Activated naive CD4-positive, alpha-beta T cell treated with anti-CD3 and anti-CD28 coated beads, Interleukin-2, amount 50 U/mL, for 16 hours (primary cell): Measurements from ENCODE around the gene NRXN3.

Source experiments
- DNase-seq: peaks from one replicate; pipeline ENCODE4 v3.0.0-alpha.2; 2020

Gene NRXN3

GRCh38 chr14:79274641-79275291, 1104.6 kb downstream of the NRXN3 start:
- no peak for DNase-seq

DNA sequence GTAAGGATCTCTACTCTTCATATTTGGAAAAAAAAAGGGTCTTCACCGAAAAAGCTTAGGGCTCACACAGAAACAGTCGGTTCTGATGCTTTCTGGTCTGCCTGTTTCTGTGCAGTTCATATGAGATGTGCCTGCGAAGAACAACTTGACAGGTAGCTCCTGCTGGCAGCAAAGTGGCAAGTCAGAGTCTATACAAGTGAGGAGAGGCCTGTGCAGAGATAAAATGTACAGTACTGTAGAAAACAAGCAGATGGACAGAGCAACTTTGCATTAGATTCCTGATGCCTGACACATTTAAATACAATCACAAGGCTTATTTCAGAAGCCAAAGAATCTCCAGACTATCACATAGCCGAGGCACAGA, 1105.1 kb downstream of the NRXN3 start:
- no peak for DNase-seq

DNA sequence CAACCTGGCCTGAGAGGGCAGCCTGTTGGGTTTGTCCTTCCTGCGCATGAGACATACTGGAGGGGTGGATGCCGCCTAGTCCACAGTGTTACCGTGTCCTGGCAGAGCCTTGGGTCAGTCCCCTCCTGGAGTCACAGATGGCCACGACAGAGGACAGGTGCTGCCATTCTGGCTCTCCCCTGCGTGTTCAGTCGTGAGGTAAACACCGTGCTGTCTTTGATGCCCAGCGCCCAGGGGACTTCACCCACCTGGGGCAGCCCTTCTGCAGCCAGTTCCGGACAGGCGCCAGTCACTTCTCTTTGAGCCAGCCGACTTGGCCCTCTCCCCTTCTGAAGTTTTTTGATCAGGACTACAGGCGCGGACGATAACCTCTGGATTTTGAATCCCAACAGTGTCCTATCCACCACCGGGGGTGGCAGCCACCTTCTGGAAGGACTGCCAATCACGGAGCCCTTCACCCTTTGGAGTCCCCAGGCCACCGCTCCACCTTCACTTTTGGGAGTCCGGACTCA, 1108.2 kb downstream of the NRXN3 start:
- DNase-seq = no peak

- no peak for DNase-seq
These were observed 1108.8 kb downstream of the NRXN3 start for GRCh38 chr14:79278798-79279644.

DNA sequence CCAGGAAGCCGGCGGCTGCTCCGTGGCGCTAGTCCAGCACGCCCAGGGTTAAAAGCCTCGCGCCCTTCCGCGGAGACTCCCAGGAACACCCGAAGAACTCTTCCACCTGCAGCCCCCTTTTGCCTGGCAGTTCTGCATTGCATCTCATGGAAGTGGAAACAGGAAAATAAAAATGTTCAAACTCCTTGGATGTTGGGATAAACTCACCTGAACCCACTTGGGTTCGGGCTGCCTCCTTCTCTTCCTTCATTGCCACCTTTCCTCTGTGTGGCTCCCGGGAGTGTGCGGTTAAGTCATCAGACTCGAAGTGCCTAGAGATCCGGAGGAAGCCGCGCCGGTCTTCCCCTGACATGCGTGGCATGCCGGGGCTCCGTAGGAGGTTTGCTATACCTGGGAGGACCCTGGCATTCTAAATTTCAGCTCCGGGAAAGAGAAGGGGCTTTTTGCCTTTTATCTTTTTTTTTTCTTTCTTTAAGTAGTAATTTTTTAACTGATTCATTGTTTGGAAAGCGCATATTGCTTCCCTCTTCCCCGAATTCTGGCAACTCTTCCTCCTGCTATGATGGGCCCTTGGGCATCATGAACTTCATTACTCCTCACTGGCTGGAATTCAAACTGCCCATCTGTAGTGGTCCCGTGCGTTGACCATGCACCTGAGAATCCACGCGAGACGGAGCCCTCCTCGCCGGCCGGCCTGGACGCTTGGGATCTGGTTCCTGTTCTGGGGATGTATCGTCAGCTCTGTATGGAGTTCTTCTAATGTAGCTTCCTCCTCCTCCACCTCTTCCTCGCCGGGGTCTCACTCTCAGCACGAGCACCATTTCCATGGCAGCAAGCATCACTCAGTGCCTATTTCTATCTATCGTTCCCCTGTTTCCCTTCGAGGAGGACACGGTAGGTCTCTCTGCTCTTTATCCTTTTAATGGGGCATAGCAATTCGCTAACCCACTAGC, 1109.7 kb downstream of the NRXN3 start:
- no peak for DNase-seq

GRCh38 chr14:79281244-79282152, 1111.3 kb downstream of the NRXN3 start:
- DNase-seq = no peak

DNA sequence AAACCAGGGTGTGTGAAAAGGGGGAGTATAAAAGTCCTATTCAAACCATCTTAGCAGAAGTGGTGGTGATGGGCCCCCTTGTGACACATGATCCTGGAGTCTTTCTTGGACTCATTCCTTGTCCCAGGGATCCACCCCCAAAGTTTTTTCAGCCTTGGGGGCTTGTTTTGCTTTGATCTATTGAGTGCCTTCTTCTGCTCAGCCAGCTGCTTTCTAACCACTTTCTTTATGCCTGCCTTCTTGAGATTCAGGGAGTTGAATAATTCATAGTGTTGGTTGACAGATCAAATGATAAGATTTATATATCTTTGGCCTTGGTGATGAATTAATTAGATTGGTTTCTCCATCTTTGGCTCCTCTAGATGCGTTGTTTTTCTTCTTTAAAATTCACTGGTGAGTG, 1114.4 kb downstream of the NRXN3 start:
- no peak for DNase-seq

GRCh38 chr14:79285263-79285662, 1115.1 kb downstream of the NRXN3 start:
- no peak for DNase-seq

DNA sequence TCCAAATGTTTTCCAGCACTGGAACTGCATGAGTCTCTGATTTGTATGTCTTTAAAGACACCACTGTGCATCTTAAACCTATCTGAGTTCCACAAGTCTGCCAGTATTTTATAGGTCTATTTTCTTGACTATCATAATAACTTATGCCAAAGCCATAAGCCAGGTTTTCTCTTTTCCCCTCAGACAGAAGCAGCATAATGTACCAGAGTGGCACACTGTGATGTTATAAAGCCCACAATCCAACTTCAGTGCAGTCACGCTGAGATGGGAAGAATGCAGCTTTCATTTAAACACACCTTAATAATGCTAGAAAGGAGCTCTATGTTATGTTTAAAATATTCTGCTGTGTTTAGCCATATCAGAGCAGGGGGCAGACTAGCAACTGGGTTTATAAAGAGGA, 1117.8 kb downstream of the NRXN3 start:
- DNase-seq = no peak

DNA sequence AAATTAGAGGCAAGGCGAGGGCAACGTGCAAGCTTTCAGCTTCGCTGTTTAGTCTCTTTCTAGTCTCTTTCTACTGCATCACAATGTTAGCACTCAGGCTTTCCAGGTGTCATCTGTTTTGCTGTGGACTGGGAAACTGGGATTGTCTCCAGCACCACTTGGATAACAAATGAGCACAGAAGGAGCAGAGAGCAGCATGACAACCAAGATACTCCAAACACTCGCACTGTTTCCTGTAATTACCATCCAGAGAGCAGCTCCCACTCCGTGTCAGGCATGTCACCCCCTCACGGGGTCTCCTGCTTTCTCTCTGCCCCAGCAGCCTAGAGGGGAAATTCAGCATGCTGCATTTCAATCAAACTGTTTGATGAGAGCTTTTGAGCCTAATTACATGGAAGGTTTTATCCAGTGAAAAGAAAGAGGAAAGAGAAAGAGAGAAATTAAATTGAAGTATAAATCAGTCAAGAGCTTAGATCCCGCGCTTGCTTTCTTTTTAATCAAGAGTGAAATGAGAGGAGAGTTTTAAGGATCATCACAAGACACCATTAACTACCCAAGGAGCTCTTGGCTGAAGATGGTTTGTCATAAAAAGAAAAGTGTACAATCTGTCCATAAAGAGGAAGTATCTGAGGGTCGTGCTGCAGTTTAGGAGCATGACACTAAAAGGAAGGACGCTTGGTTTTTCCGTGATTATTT, 1123.5 kb downstream of the NRXN3 start:
- no peak for DNase-seq

DNA sequence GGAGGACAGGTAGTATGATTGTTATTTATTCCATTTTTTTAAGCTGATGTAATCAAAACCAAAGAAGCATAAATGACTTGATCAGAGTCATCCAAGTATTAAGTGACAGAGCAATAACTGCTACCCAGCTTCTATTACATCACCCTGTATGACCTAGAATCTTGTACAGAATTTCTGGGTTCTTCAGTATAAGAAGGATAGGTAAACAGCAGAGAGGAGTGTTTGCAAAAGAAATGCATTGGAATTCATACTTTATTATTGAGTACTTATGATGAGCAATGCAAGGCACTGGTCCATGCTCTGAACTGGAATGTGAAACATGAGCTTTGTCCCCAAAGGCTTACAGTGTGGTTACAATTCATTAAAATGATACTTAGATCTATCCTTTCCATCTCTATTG, 1124.3 kb downstream of the NRXN3 start:
- DNase-seq = no peak

DNA sequence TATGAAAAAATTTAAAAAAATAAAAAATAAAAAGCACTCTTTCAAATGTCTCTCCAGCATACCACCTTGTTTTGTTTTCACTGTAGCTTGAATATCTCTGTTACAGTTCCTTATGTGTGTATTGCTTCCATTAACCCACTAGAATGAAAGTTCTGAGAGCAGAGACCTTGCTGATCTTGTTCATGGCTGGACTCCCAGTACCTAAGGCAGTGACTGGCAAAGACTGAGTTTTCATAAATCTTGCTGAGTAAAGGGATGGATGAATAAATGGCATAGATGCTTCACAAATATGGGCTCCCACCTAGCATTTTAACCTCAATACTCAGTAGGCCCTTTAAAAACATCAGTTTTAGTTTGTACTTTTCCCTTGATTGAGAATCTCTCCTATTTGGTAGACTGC, 1125.2 kb downstream of the NRXN3 start:
- no peak for DNase-seq

DNA sequence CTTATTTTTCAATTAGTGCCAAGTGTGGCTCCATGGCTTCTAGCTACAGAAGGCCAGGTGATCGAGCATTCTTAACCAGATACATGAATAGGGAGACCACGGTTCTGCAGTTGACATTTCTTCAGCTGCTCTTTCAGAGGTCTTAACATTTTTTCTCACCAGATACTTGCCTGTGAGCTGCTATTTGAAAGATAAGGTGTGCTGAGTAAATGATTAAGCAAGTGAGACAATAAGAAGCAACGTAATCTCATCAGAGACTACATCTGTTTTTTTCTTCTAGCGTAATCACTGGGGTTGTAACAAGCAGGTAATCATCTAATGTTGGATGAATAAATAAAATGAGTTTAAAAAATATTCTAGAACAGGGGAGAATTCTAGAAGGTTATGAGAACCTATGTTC, 1128.2 kb downstream of the NRXN3 start:
- DNase-seq = no peak

DNA sequence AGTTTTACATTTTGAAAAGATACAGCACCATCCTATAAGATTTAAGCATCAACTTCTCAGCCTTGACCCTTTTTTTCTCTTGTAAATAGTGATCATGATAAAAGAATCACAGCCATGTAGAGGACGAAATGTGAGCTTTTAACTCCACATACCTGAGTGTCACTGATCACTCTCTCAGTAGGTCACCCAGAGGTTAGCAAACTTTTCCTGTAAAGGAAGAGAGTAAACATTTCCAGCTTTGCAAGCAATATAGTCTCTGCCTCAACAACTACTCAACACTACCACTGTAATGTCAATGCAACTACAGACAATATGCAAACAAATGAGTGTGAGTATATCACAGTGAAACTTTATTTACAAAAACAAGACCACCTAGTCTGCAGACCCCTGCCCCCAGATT, 1129.0 kb downstream of the NRXN3 start:
- no peak for DNase-seq

DNA sequence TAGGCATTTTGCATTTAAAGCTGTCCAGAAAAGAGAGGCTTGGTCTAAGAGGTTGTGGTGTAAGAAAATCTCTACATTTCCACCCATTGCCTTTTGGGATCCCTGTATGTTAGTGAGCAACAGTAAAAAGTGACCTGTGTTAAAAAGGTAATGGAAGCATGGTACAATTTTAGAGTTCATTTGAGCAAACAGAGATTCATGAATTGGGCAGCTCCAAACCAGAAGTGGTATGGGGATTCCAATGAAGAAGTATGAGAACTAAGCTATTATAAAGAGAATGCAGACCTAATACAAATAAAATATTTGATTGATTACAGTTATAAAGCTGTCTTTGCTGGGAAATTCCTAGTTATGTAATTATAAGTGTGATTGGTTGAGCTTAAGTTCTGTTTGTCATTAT, 1134.1 kb downstream of the NRXN3 start:
- no peak for DNase-seq

DNA sequence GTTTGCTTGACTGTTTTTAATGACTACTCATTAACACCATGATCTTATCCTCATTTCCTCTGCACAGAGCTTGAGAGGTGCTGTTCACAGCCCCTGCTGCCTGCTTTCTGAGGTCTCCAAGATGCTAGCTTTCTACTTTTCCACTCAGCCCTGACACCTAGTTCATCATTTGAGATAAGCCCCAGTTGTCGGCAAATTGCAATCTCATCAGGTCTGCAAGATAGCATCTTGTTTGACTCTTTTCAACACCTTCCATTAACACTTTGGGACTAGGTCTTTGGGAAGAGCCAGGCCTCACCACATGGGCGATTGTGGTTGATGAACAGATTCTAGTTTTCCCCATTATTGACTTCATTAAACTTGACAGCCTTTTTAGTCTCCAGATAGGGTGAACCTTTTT, 1136.4 kb downstream of the NRXN3 start:
- DNase-seq = no peak

DNA sequence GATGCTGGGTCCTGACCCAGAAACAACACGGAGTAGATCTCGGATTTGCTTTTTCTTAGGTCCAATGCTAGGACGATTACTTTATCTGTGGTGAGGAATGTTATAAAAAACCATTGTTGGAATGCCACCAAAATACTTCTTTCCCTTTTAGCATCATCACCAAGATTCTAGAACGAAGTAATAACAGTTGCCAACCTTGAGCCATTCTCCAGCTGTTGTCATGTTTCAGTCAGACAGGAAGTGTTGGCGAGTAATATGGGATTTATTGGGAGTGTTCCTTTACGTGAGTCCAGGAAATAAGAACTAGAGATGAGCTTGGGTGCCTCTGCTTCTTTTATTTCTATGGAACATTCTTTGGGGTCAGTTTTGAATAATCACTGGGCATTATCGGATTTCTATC, 1148.2 kb downstream of the NRXN3 start:
- no peak for DNase-seq

GRCh38 chr14:79320561-79320960, 1150.4 kb downstream of the NRXN3 start:
- DNase-seq = no peak

DNA sequence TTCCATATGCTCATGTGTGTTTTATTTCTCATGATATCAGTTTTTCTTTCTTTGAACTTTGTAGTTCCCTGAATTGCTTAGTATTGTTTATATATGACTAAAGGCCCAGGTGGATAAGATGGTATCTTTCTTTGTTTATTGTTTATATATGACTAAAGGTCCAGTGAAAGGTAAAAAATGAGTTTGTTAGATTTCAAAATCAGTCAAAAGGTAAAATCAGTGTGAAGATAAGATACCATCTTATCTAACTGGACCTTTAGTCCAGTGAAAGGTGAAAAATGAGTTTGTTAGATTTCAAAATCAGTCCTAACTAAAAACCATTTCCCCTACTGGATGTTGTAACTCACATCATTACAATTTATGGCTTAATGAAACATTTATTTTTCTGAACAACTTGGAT, 1150.9 kb downstream of the NRXN3 start:
- DNase-seq = no peak

- no peak for DNase-seq
These were observed 1154.9 kb downstream of the NRXN3 start for GRCh38 chr14:79325071-79325470.

DNA sequence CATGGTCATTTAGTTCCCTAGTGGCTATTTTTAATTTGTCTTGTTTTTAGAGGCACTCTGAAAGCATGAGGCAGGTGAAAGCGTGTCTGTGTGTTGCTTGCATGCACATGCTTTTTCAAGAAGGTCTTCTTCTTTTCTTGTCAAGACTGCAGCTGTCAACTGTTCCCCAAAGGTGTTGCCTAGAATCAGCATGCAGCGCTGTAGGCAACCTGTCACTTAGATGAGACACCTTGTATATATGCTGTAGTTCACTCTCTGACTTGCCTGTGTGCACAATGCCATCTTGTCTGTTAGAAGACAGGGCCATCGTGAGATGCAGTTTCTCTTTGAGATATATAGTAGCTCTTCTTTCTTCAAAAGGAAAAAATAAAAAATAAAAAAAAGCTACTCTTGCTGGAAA, 1155.4 kb downstream of the NRXN3 start:
- no peak for DNase-seq

DNA sequence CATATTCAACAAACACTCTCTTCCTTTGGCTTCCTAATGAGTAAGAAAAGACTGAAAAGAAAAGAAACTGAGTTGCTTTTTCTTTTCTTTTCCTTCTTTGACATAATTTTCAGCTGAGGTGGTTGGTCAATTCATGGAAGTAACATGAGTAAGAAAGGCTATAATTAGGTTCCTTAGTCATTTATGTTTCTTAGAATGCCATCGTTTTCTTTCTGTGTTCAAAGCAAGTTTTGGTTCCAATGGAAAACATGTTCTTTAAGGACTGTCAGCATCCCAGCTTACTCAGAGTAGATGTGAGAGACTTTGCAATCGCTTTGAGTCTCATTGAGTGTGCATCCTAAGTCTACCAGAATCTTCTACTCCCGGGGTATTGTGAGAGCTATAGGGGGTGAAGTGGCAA, 1158.7 kb downstream of the NRXN3 start:
- no peak for DNase-seq
